Kidney (tissue), 14 donors: ENCODE results near the gene SNX8. TPM values are rescaled to one million over a fixed set of nuclear protein-coding genes. Genes with fewer than 3 reads are reported as not detected.
A peak's percentile ranks its signal among the peaks of the same experiment; 100 is the strongest.

Source experiments
- DNase-seq, 5 donors: peaks; one replicate each; pipeline ENCODE4 v3.0.0-alpha.2; 2013 to 2020
- FAIRE-seq: peaks from 2 replicates; lab custom pipeline; 2012; peaks lifted over from hg19 to GRCh38; lab: Jason Lieb, UNC
- H3K27ac ChIP-seq, 2 donors: one replicate each; pipeline ENCODE4 v1.7.0; 2013; ENCODE audit warnings: low read depth in 2 of 2, low read length in 2 of 2, inconsistent platforms in 1 of 2
- H3K27me3 ChIP-seq: one replicate; pipeline ENCODE4 v1.7.1; 2013; ENCODE audit warnings: low read length, inconsistent platforms; ENCODE audit not compliant: control insufficient read depth, insufficient read depth
- H3K36me3 ChIP-seq, 3 donors: one replicate each; pipeline versions ENCODE4 v1.7.0 to v1.7.1; 2013; ENCODE audit warnings: low read length in 3 of 3, control low read depth in 1 of 3, inconsistent platforms in 1 of 3; ENCODE audit not compliant: insufficient read depth in 3 of 3, control insufficient read depth in 2 of 3
- H3K4me1 ChIP-seq, 3 donors: one replicate each; pipeline versions ENCODE4 v1.7.0 to v1.7.1; 2013; ENCODE audit warnings: low read length in 3 of 3, inconsistent platforms in 1 of 3, low read depth in 1 of 3; ENCODE audit not compliant: control insufficient read depth in 2 of 3, insufficient read depth in 2 of 3
- H3K4me3 ChIP-seq, 3 donors: one replicate each; pipeline versions ENCODE4 v1.7.0 to v1.8.1; 2013; ENCODE audit warnings: low read length in 3 of 3, control low read depth in 1 of 3, inconsistent platforms in 1 of 3
- H3K9ac ChIP-seq, 3 donors: one replicate each; pipeline versions ENCODE4 v1.7.0 to v1.7.1; 2013; ENCODE audit warnings: low read length in 3 of 3, control low read depth in 1 of 3, inconsistent platforms in 1 of 3
- H3K9me3 ChIP-seq, 3 donors: one replicate each; pipeline versions ENCODE4 v1.7.0 to v1.7.1; 2013; ENCODE audit warnings: low read length in 3 of 3, control low read depth in 1 of 3, inconsistent platforms in 1 of 3; ENCODE audit not compliant: control insufficient read depth in 2 of 3, insufficient read depth in 1 of 3
- intact Hi-C: fragments of 100-400 bp; cut with DNase I; formaldehyde crosslinking; loops from one replicate; pipeline ENCODE4 v1.11.1; 2022
- polyA plus RNA-seq: library from polyadenylated mRNA; stranded (reverse); fragments of 350-450 nt; fragmentation: Illumina TruSeq; extraction: RNeasy Lipid Tissue Mini Kit (QIAGEN cat#74804); gene quantifications from one replicate; pipeline ENCODE4 v1.2.3, GENCODE V29; 2014; ENCODE audit warnings: low read depth, low replicate concordance; ENCODE audit not compliant: insufficient read depth
- total RNA-seq: library from RNA; stranded (reverse); fragmentation: NEBNext Ultra II Directional; extraction: Animal tissue kit (Norgen Biotek cat#: 25700); gene quantifications from one replicate; pipeline ENCODE4 v1.2.1, GENCODE V29; 2021
- TF ChIP-seq, protein P1 (sequence below): IDR thresholded peaks from 3 replicates; pipeline ENCODE4 v1.5.1; 2012; ENCODE audit warnings: mild to moderate bottlenecking, moderate library complexity, borderline replicate concordance; ENCODE audit not compliant: insufficient read depth; ENCODE audit errors: extremely low read depth
- donor health status: control.
- donor health status: control.
- donor health status: control.
- donor health status: control.
- donor health status: control.
- donor health status: DM: yes; HTN: yes; CAD: no.
- donor health status: Normal renal cell carcinoma (clear cell type).

Gene SNX8
- total and polyA plus RNA-seq, 2 donors from 2014 or later = 28.7 to 38.6 TPM

- no peak overlapping the region for H3K4me3 ChIP-seq
- no peak for FAIRE-seq
- no peak overlapping the region for H3K9ac ChIP-seq
- TF ChIP-seq, protein P1, sequence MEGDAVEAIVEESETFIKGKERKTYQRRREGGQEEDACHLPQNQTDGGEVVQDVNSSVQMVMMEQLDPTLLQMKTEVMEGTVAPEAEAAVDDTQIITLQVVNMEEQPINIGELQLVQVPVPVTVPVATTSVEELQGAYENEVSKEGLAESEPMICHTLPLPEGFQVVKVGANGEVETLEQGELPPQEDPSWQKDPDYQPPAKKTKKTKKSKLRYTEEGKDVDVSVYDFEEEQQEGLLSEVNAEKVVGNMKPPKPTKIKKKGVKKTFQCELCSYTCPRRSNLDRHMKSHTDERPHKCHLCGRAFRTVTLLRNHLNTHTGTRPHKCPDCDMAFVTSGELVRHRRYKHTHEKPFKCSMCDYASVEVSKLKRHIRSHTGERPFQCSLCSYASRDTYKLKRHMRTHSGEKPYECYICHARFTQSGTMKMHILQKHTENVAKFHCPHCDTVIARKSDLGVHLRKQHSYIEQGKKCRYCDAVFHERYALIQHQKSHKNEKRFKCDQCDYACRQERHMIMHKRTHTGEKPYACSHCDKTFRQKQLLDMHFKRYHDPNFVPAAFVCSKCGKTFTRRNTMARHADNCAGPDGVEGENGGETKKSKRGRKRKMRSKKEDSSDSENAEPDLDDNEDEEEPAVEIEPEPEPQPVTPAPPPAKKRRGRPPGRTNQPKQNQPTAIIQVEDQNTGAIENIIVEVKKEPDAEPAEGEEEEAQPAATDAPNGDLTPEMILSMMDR = no peak
- no peak for DNase-seq
- H3K36me3 ChIP-seq = peaks cover 0 to 11% (median 8%) of the 10 kb centered on the region in 3 donors
- H3K27ac ChIP-seq = no peak overlapping the region
- no peaks in the 10 kb centered on the region for H3K27me3 ChIP-seq
- intact Hi-C loops = no loop called here
- peaks cover 0 to 4% (median 0%) of the 10 kb centered on the region in 3 donors for H3K4me1 ChIP-seq
- no peaks in the 10 kb centered on the region for H3K9me3 ChIP-seq
Observed at GRCh38 chr7:2275101-2275500, 39.1 kb downstream of the SNX8 start.

DNA sequence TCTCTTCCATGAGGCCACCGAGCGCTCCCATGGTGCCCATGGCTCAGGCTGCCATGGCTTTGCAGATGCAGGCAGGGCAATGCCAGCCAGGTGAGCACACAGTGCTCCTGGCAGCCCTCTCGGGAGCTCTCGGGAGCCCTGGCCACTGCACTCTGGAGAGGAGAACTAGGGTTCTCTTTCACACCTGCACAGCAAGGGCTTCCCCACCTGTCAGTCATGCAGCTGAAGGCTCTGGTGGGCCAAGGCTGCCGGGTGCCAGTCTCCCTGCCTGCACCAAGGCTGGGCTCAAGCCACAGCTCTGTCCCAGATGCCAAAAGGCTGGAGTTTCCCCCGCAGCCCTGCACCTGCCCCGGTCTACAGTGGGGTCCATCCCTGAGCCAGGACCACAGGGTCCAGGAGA is 39.6 kb downstream of the SNX8 start:
- TF ChIP-seq, protein P1 = no peak
- Histone ChIP-seq H3K36me3 (peaks cover 0 to 11% (median 8%) of the 10 kb centered on the region in 3 donors), H3K4me1 (peaks cover 0 to under 1% (median 0%) of the 10 kb centered on the region in 3 donors), H3K9me3 (no peaks in the 10 kb centered on the region), H3K9ac (no peak overlapping the region), H3K27me3 (no peaks in the 10 kb centered on the region), H3K4me3 (no peak overlapping the region), H3K27ac (no peak overlapping the region)
- intact Hi-C loops = no loop called here
- DNase-seq (peak in 1 of 5 donors; percentile 35), FAIRE-seq (no peak)

GRCh38 chr7:2273866-2274265 is 40.4 kb downstream of the SNX8 start:
- no peaks in the 10 kb centered on the region for H3K9me3 ChIP-seq
- no peak for FAIRE-seq
- TF ChIP-seq, protein P1 = no peak
- DNase-seq = peak in 1 of 5 donors; percentile 25
- no peak overlapping the region for H3K9ac ChIP-seq
- H3K27ac ChIP-seq = no peak overlapping the region
- intact Hi-C loops = no loop called here
- no peaks in the 10 kb centered on the region for H3K27me3 ChIP-seq
- H3K4me1 ChIP-seq = no peaks in the 10 kb centered on the region
- no peak overlapping the region for H3K4me3 ChIP-seq
- peaks cover 0 to 11% (median 8%) of the 10 kb centered on the region in 3 donors for H3K36me3 ChIP-seq

GRCh38 chr7:2272031-2272430 is 42.2 kb downstream of the SNX8 start:
- Histone ChIP-seq H3K9ac (no peak overlapping the region), H3K36me3 (peaks cover 0 to 11% (median 8%) of the 10 kb centered on the region in 3 donors), H3K4me3 (no peak overlapping the region), H3K9me3 (no peaks in the 10 kb centered on the region), H3K27me3 (no peaks in the 10 kb centered on the region), H3K4me1 (no peaks in the 10 kb centered on the region), H3K27ac (no peak overlapping the region)
- intact Hi-C loops = no loop called here
- FAIRE-seq (no peak), DNase-seq (peak in 1 of 5 donors; percentile 18)
- TF ChIP-seq, protein P1 = no peak
